22Rv1 (cell line): Measurements from ENCODE around the gene C14orf132.

Source experiments
- CTCF ChIP-seq: fragments of 450-650 bp; IDR thresholded peaks from 2 replicates; pipeline ENCODE4 v1.5.1; 2017; ENCODE audit warnings: mild to moderate bottlenecking
- ZFX ChIP-seq: fragments of 450-650 bp; IDR thresholded peaks from 2 replicates; pipeline ENCODE4 v1.6.1; 2017; ENCODE audit warnings: antibody characterized with exemption, borderline replicate concordance

- TF ChIP-seq CTCF (no peak), ZFX (no peak)
Observed at GRCh38 chr14:96072076-96072475, 32.9 kb downstream of the C14orf132 start.
